GM23338 (cell line): ENCODE data around the gene ERC1.

Experiments
- CREB1 ChIP-seq: fragments of 250-450 bp; sonication (Bioruptor Pico); IDR thresholded peaks from 2 replicates; pipeline ENCODE4 v1.5.0; 2020; ENCODE audit warnings: low read depth, mild to moderate bottlenecking, moderate library complexity
- CTCF ChIP-seq, 2 experiments: fragments of 200-600 bp in 1 of 2; sonication (generic) in 1 of 2; conservative IDR thresholded peaks; 2 replicates each; pipeline versions ENCODE4 v1.5.1 to v1.6.1; 2016 to 2017; ENCODE audit warnings: antibody characterized with exemption in 2 of 2, low read depth in 2 of 2, mild to moderate bottlenecking in 2 of 2, moderate library complexity in 1 of 2
- EZH2 ChIP-seq: fragments of 200-600 bp; sonication (generic); IDR thresholded peaks from one replicate; pipeline ENCODE4 v1.8.0; 2017; ENCODE audit warnings: antibody characterized with exemption, mild to moderate bottlenecking, low read depth; ENCODE audit not compliant: unreplicated experiment
- EZH2phosphoT487 ChIP-seq: fragments of 200-600 bp; sonication (generic); IDR thresholded peaks from one replicate; pipeline ENCODE4 v1.8.1; 2018; ENCODE audit warnings: antibody characterized with exemption; ENCODE audit not compliant: unreplicated experiment
- JUNB ChIP-seq: IDR thresholded peaks from one replicate; pipeline ENCODE4 v1.6.1; 2016; ENCODE audit warnings: antibody characterized with exemption; ENCODE audit not compliant: unreplicated experiment
- POLR2AphosphoS5 ChIP-seq: IDR thresholded peaks from 2 replicates; pipeline ENCODE4 v1.6.1; 2016; ENCODE audit warnings: antibody characterized with exemption, low read depth
- REST ChIP-seq: IDR thresholded peaks from one replicate; pipeline ENCODE4 v1.6.1; 2018; ENCODE audit warnings: antibody characterized with exemption; ENCODE audit not compliant: unreplicated experiment

- no peak for TF ChIP-seq POLR2AphosphoS5
- TF ChIP-seq CTCF (conservative IDR thresholded peaks at IDR 0.05; ENCODE audit: low read depth in 2 of 2): no peak
- no peak for TF ChIP-seq EZH2
- no peak for TF ChIP-seq REST
- no peak for TF ChIP-seq EZH2phosphoT487
- no peak for TF ChIP-seq JUNB
- no peak for TF ChIP-seq CREB1 (CRISPR knock-in tag)
Measured at GRCh38 chr12:1474574-1475153, 483.6 kb downstream of the ERC1 start.
